ENCODE results near the gene C2orf49. TPM values are rescaled to one million over a fixed set of nuclear protein-coding genes. Genes with fewer than 3 reads are reported as not detected.
"Not testable (repeated sequence)": the region's sequence is repeated elsewhere in the genome, so short reads cannot be mapped to it uniquely, and the experiment has no call there.

C2orf49 gene
- total RNA-seq, 1 experiment from 2014 or later: 17.2 TPM

DNA sequence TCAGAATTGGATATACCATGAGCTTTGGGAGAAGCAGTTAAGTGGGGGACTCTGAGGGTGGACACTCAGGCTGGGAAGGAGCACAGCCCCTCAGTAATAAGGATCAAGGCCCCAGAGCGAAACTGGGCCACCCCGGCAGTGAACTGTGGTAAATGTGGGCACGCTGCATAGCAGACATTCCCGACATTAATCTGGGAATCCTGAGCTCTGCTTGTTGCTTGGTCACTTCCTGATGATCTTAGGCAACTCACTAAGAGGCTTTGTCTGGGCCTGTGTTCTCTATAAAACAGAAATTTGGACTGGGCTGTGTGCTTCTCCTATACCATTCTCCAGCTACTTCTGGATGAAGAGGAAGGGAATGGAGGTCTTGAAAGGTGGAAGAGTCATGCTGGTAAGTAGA is 12.6 kb upstream of the C2orf49 start (continued):
- no peak for TF ChIP-seq RAD21 (IDR thresholded peaks at IDR 0.05; ENCODE audit: low read depth)

DNA sequence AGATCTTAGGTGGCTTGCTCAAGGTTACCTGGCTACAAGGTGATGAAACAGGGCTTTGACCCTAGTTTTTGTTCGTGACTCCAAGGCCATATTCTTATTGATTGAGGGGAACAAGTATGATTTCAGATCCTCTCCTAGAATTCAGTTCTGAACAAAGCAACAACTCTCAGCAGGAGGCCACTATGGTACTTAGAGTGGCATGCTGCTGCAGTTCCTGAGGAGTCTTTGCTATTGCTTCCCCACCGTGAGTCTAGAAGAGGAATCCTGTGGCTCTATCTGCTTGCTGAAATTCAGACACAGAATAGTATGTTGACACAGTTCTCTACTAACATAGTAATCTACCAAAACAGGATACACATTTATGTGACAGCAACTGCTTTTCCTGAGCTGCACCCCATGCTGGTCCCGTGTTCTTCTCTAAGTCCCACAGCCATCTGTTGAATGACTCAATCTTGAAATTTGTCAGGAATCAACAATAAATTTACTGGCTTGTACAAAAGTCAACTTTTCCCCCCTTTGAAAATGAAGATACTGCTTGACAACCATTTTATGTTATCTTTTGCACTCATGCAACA is 11.9 kb upstream of the C2orf49 start:
- no peak for TF ChIP-seq FOSL1 (IDR thresholded peaks at IDR 0.05; ENCODE audit: low read depth)
- no peak for TF ChIP-seq ZNF274 (IDR thresholded peaks at IDR 0.05; ENCODE audit: low read depth, low read length)
- TF ChIP-seq EZH2 (IDR thresholded peaks at IDR 0.05): no peak
- TF ChIP-seq, protein P1, sequence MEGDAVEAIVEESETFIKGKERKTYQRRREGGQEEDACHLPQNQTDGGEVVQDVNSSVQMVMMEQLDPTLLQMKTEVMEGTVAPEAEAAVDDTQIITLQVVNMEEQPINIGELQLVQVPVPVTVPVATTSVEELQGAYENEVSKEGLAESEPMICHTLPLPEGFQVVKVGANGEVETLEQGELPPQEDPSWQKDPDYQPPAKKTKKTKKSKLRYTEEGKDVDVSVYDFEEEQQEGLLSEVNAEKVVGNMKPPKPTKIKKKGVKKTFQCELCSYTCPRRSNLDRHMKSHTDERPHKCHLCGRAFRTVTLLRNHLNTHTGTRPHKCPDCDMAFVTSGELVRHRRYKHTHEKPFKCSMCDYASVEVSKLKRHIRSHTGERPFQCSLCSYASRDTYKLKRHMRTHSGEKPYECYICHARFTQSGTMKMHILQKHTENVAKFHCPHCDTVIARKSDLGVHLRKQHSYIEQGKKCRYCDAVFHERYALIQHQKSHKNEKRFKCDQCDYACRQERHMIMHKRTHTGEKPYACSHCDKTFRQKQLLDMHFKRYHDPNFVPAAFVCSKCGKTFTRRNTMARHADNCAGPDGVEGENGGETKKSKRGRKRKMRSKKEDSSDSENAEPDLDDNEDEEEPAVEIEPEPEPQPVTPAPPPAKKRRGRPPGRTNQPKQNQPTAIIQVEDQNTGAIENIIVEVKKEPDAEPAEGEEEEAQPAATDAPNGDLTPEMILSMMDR (IDR thresholded peaks at IDR 0.05 in 2 of 3, conservative IDR thresholded peaks at IDR 0.05 in 1 of 3; ENCODE audit: borderline replicate concordance in 1 of 3, insufficient read depth in 1 of 3, low read depth in 2 of 3, low read length in 2 of 3): no peak
- TF ChIP-seq, protein P2, sequence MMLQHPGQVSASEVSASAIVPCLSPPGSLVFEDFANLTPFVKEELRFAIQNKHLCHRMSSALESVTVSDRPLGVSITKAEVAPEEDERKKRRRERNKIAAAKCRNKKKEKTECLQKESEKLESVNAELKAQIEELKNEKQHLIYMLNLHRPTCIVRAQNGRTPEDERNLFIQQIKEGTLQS (IDR thresholded peaks at IDR 0.05): no peak
- TF ChIP-seq JUND (IDR thresholded peaks at IDR 0.05): no peak
- ChIA-PET POLR2A (no interaction called here), RAD21 (ENCODE audit: low non-redundant PET in 1 of 2, low total read pairs in 2 of 2, uncharacterized antibody in 2 of 2, unreplicated experiment in 2 of 2) (no interaction called here), CTCF (no interaction called here)
- H2AFZ ChIP-seq (ENCODE audit: low read depth, low read length, poor library complexity, severe bottlenecking): no peak overlapping the region
- TSS peak; percentile 0 for BruUV-seq (replicated peaks)
- H3K27ac ChIP-seq (ENCODE audit: low read depth, low read length): no peak overlapping the region
- H3K36me3 ChIP-seq (ENCODE audit: control insufficient read depth in 1 of 2, insufficient read depth in 2 of 2, low read length in 2 of 2): no peaks in the 10 kb centered on the region
- no peaks in the 10 kb centered on the region for H4K20me1 ChIP-seq (ENCODE audit: insufficient read depth)
- no peaks in the 10 kb centered on the region for H3K9me2 ChIP-seq (ENCODE audit: insufficient read depth)
- DNase-seq (ENCODE audit: low read depth, low spot score) (no peak), ATAC-seq (no peak)
- H3K4me2 ChIP-seq (ENCODE audit: low read length): no peak overlapping the region
- intact Hi-C loops (cut with micrococcal nuclease): no loop called here
- H3K27me3 ChIP-seq (ENCODE audit: insufficient read depth, low read length): no peaks in the 10 kb centered on the region
- H3K4me3 ChIP-seq (replicated peaks in 1 of 2; ENCODE audit: low read depth in 1 of 2, low read length in 2 of 2): no peak overlapping the region
- no peaks in the 10 kb centered on the region for H3K9me3 ChIP-seq (ENCODE audit: control insufficient read depth in 1 of 2, insufficient read depth in 1 of 2, low read depth in 1 of 2, low read length in 2 of 2)
- peaks cover 12 to 20% of the 10 kb centered on the region in 2 experiments for H3K4me1 ChIP-seq (ENCODE audit: control insufficient read depth in 1 of 2, insufficient read depth in 2 of 2, low read length in 2 of 2)
- H3K79me2 ChIP-seq (ENCODE audit: insufficient read depth, low read length): peaks cover 82% of the 10 kb centered on the region
- H3K9ac ChIP-seq (ENCODE audit: low read length): no peak overlapping the region

GRCh38 chr2:105327271-105327670 is 10.1 kb upstream of the C2orf49 start:
- H4K20me1 ChIP-seq (ENCODE audit: insufficient read depth); H3K4me2 ChIP-seq (ENCODE audit: low read length); BruUV-seq (replicated peaks); intact Hi-C loops (cut with micrococcal nuclease); H3K4me3 ChIP-seq (replicated peaks in 1 of 2; ENCODE audit: low read depth in 1 of 2, low read length in 2 of 2); RAD21 ChIA-PET (ENCODE audit: low non-redundant PET in 1 of 2, low total read pairs in 2 of 2, uncharacterized antibody in 2 of 2, unreplicated experiment in 2 of 2); H2AFZ ChIP-seq (ENCODE audit: low read depth, low read length, poor library complexity, severe bottlenecking); POLR2A ChIA-PET; H3K36me3 ChIP-seq (ENCODE audit: control insufficient read depth in 1 of 2, insufficient read depth in 2 of 2, low read length in 2 of 2); ATAC-seq; DNase-seq (ENCODE audit: low read depth, low spot score); H3K9ac ChIP-seq (ENCODE audit: low read length); H3K27ac ChIP-seq (ENCODE audit: low read depth, low read length); H3K9me3 ChIP-seq (ENCODE audit: control insufficient read depth in 1 of 2, insufficient read depth in 1 of 2, low read depth in 1 of 2, low read length in 2 of 2); H3K9me2 ChIP-seq (ENCODE audit: insufficient read depth); H3K27me3 ChIP-seq (ENCODE audit: insufficient read depth, low read length); CTCF ChIA-PET: not testable (repeated sequence)
- peaks cover 12 to 26% of the 10 kb centered on the region in 2 experiments for H3K4me1 ChIP-seq (ENCODE audit: control insufficient read depth in 1 of 2, insufficient read depth in 2 of 2, low read length in 2 of 2)
- H3K79me2 ChIP-seq (ENCODE audit: insufficient read depth, low read length): peaks cover 68% of the 10 kb centered on the region
